GM23338 (cell line): Measurements from ENCODE around the gene C1orf174.

ENCODE experiments used
- CREB1 ChIP-seq: fragments of 250-450 bp; sonication (Bioruptor Pico); IDR thresholded peaks from 2 replicates; pipeline ENCODE4 v1.5.0; 2020; ENCODE audit warnings: low read depth, mild to moderate bottlenecking, moderate library complexity
- CTCF ChIP-seq, 2 experiments: fragments of 200-600 bp in 1 of 2; sonication (generic) in 1 of 2; conservative IDR thresholded peaks; 2 replicates each; pipeline versions ENCODE4 v1.5.1 to v1.6.1; 2016 to 2017; ENCODE audit warnings: antibody characterized with exemption in 2 of 2, low read depth in 2 of 2, mild to moderate bottlenecking in 2 of 2, moderate library complexity in 1 of 2
- EZH2 ChIP-seq: fragments of 200-600 bp; sonication (generic); IDR thresholded peaks from one replicate; pipeline ENCODE4 v1.8.0; 2017; ENCODE audit warnings: antibody characterized with exemption, mild to moderate bottlenecking, low read depth; ENCODE audit not compliant: unreplicated experiment
- EZH2phosphoT487 ChIP-seq: fragments of 200-600 bp; sonication (generic); IDR thresholded peaks from one replicate; pipeline ENCODE4 v1.8.1; 2018; ENCODE audit warnings: antibody characterized with exemption; ENCODE audit not compliant: unreplicated experiment
- POLR2AphosphoS5 ChIP-seq: IDR thresholded peaks from 2 replicates; pipeline ENCODE4 v1.6.1; 2016; ENCODE audit warnings: antibody characterized with exemption, low read depth
- REST ChIP-seq: IDR thresholded peaks from one replicate; pipeline ENCODE4 v1.6.1; 2018; ENCODE audit warnings: antibody characterized with exemption; ENCODE audit not compliant: unreplicated experiment
- ZNF114 ChIP-seq: fragments of 250-450 bp; sonication (Bioruptor Pico); IDR thresholded peaks from 2 replicates; pipeline ENCODE4 v1.5.0; 2020; ENCODE audit warnings: mild to moderate bottlenecking, moderate library complexity

GRCh38 chr1:3857791-3858129, 42.3 kb downstream of the C1orf174 start:
- no peak for TF ChIP-seq EZH2
- TF ChIP-seq CTCF (conservative IDR thresholded peaks at IDR 0.05; ENCODE audit: low read depth in 2 of 2): no peak
- no peak for TF ChIP-seq REST
- TF ChIP-seq EZH2phosphoT487: no peak
- TF ChIP-seq POLR2AphosphoS5: no peak
- no peak for TF ChIP-seq CREB1
- TF ChIP-seq ZNF114 (CRISPR knock-in tag): no peak
